ENCODE measurements around the gene CCL17. TPM values are rescaled to one million over a fixed set of nuclear protein-coding genes. Genes with fewer than 3 reads are reported as not detected.

CCL17 gene
- total RNA-seq, 1 donor from 2014 or later: 7.0 TPM

- H3K36me3 Mint-ChIP-seq (ENCODE audit: low read depth): peaks cover 57% of the 10 kb centered on the region
- ChIA-PET CTCF (no interaction called here), POLR2A (no interaction called here)
- intact Hi-C loops (cut with micrococcal nuclease): no loop called here
- no peak overlapping the region for H3K27ac Mint-ChIP-seq
- no peaks in the 10 kb centered on the region for H3K9me3 Mint-ChIP-seq
- TF ChIP-seq, protein P1, sequence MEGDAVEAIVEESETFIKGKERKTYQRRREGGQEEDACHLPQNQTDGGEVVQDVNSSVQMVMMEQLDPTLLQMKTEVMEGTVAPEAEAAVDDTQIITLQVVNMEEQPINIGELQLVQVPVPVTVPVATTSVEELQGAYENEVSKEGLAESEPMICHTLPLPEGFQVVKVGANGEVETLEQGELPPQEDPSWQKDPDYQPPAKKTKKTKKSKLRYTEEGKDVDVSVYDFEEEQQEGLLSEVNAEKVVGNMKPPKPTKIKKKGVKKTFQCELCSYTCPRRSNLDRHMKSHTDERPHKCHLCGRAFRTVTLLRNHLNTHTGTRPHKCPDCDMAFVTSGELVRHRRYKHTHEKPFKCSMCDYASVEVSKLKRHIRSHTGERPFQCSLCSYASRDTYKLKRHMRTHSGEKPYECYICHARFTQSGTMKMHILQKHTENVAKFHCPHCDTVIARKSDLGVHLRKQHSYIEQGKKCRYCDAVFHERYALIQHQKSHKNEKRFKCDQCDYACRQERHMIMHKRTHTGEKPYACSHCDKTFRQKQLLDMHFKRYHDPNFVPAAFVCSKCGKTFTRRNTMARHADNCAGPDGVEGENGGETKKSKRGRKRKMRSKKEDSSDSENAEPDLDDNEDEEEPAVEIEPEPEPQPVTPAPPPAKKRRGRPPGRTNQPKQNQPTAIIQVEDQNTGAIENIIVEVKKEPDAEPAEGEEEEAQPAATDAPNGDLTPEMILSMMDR (IDR thresholded peaks at IDR 0.05): no peak
- no peaks in the 10 kb centered on the region for H3K27me3 Mint-ChIP-seq
- no peak overlapping the region for H3K4me3 Mint-ChIP-seq
- no peak for DNase-seq
- H3K4me1 Mint-ChIP-seq: no peaks in the 10 kb centered on the region
- ATAC-seq (ENCODE audit: low read depth): no peak
Observed at GRCh38 chr16:57427824-57428223, 23.3 kb downstream of the CCL17 start.

GRCh38 chr16:57430955-57431354 is 26.4 kb downstream of the CCL17 start:
- TF ChIP-seq, protein P1 (IDR thresholded peaks at IDR 0.05): no peak
- Mint-ChIP-seq H3K36me3 (ENCODE audit: low read depth) (peaks cover 88% of the 10 kb centered on the region), H3K4me3 (no peak overlapping the region), H3K27me3 (no peaks in the 10 kb centered on the region), H3K27ac (no peak overlapping the region), H3K4me1 (no peaks in the 10 kb centered on the region), H3K9me3 (no peaks in the 10 kb centered on the region)
- intact Hi-C loops (cut with micrococcal nuclease): no loop called here
- no peak for ATAC-seq (ENCODE audit: low read depth)
- POLR2A ChIA-PET: no interaction called here
- no peak for DNase-seq
- CTCF ChIA-PET: no interaction called here

GRCh38 chr16:57432505-57432904 is 27.9 kb downstream of the CCL17 start:
- Mint-ChIP-seq H3K4me1 (no peaks in the 10 kb centered on the region), H3K27me3 (no peaks in the 10 kb centered on the region), H3K4me3 (no peak overlapping the region), H3K36me3 (ENCODE audit: low read depth) (peaks cover 90% of the 10 kb centered on the region), H3K27ac (no peak overlapping the region), H3K9me3 (no peaks in the 10 kb centered on the region)
- no peak for ATAC-seq (ENCODE audit: low read depth)
- TF ChIP-seq, protein P1 (IDR thresholded peaks at IDR 0.05): no peak
- intact Hi-C loops (cut with micrococcal nuclease): no loop called here
- DNase-seq: no peak
- POLR2A ChIA-PET: interaction anchor here (0.6 to 1.5 kb wide), 2 partner anchors 11 to 15 kb away, joined by 5 read pairs; partner anchors contain the start of genes CIAPIN1 and COQ9
- CTCF ChIA-PET: interaction anchor here (1.2 to 1.5 kb wide), 2 partner anchors 14 to 87 kb away, joined by 3 to 4 read pairs; partner anchors contain the start of genes CIAPIN1 and COQ9

GRCh38 chr16:57432989-57433388 is 28.4 kb downstream of the CCL17 start:
- ChIA-PET POLR2A (interaction anchor here (1.5 kb wide), 1 partner anchor 14 kb away, joined by 5 read pairs; the partner anchor contains the start of genes CIAPIN1 and COQ9), CTCF (interaction anchor here (0.8 to 1.5 kb wide), 4 partner anchors 14 to 132 kb away, joined by 3 to 4 read pairs (median 3); partner anchors contain the start of genes CIAPIN1, COQ9 and POLR2C)
- Mint-ChIP-seq H3K27me3 (no peaks in the 10 kb centered on the region), H3K4me1 (no peaks in the 10 kb centered on the region), H3K4me3 (no peak overlapping the region), H3K36me3 (ENCODE audit: low read depth) (peaks cover 88% of the 10 kb centered on the region), H3K27ac (no peak overlapping the region), H3K9me3 (no peaks in the 10 kb centered on the region)
- TF ChIP-seq, protein P1 (IDR thresholded peaks at IDR 0.05): no peak
- ATAC-seq (ENCODE audit: low read depth): no peak
- DNase-seq: no peak
- intact Hi-C loops (cut with micrococcal nuclease): no loop called here

DNA sequence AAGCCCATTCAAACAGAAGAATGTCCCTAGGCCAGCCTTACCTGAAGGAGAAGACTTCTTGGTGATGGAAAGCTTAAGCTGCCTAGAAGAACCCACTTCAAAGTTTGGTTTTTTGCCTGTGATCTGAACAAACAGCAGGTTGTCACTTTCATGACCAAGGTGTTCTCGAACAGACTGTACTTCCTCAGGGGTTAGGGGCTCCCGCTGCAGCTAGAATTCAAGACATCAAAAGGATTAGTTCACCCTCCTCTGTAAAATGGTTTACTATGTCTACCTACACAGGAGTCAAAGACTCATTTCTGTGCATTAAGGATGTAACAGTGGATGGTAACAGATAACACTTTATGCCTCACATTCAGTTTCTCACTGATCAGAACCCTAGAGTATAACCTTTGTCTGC is 29.4 kb downstream of the CCL17 start:
- DNase-seq (no peak), ATAC-seq (ENCODE audit: low read depth) (no peak)
- Mint-ChIP-seq H3K4me1 (no peaks in the 10 kb centered on the region), H3K4me3 (no peak overlapping the region), H3K27me3 (no peaks in the 10 kb centered on the region), H3K36me3 (ENCODE audit: low read depth) (peaks cover 88% of the 10 kb centered on the region), H3K27ac (no peak overlapping the region), H3K9me3 (no peaks in the 10 kb centered on the region)
- intact Hi-C loops (cut with micrococcal nuclease): no loop called here
- TF ChIP-seq, protein P1 (IDR thresholded peaks at IDR 0.05): no peak
- ChIA-PET POLR2A (interaction anchor here (1.5 kb wide), 1 partner anchor 13 kb away, joined by 5 read pairs; the partner anchor contains the start of genes CIAPIN1 and COQ9), CTCF (interaction anchor here (1.1 kb wide), 1 partner anchor 133 kb away, joined by 3 read pairs; no protein-coding TSS in a partner anchor)

All from activated B cell treated with CpG ODN at 0.5 μM for 24 hours (primary cell).